DND-41 (cell line): ENCODE data around the gene APPBP2.

ENCODE experiments used
- EZH2 ChIP-seq: IDR thresholded peaks from 3 replicates; pipeline ENCODE4 v1.6.1; 2012; ENCODE audit warnings: borderline replicate concordance, low read depth, mild to moderate bottlenecking, moderate library complexity, low read length, inconsistent platforms; ENCODE audit not compliant: severe bottlenecking
- TF ChIP-seq, protein P1 (sequence below): IDR thresholded peaks from 2 replicates; pipeline ENCODE4 v1.5.1; 2012; ENCODE audit warnings: borderline replicate concordance, low read length, moderate library complexity, mild to moderate bottlenecking; ENCODE audit not compliant: poor library complexity, severe bottlenecking; ENCODE audit errors: extremely low read depth

GRCh38 chr17:60510031-60510430 lies 16.0 kb downstream of the APPBP2 start:
- TF ChIP-seq, protein P1, sequence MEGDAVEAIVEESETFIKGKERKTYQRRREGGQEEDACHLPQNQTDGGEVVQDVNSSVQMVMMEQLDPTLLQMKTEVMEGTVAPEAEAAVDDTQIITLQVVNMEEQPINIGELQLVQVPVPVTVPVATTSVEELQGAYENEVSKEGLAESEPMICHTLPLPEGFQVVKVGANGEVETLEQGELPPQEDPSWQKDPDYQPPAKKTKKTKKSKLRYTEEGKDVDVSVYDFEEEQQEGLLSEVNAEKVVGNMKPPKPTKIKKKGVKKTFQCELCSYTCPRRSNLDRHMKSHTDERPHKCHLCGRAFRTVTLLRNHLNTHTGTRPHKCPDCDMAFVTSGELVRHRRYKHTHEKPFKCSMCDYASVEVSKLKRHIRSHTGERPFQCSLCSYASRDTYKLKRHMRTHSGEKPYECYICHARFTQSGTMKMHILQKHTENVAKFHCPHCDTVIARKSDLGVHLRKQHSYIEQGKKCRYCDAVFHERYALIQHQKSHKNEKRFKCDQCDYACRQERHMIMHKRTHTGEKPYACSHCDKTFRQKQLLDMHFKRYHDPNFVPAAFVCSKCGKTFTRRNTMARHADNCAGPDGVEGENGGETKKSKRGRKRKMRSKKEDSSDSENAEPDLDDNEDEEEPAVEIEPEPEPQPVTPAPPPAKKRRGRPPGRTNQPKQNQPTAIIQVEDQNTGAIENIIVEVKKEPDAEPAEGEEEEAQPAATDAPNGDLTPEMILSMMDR, result no peak
- no peak for TF ChIP-seq EZH2
